K562 (cell line): ENCODE data around the gene CHSY3. TPM values are rescaled to one million over a fixed set of nuclear protein-coding genes. Genes with fewer than 3 reads are reported as not detected.

Source experiments
- ATAC-seq: fragments of 200-7000 bp; cut with Tn5 transposase; 3 replicates; pipeline ENCODE4 v1.9.1; 2020; ENCODE audit warnings: moderate library complexity
- BruUV-seq: library from RNA; stranded (reverse); fragments of 400-500 nt; replicated peaks from 2 replicates; lab custom pipeline; 2021; lab: Mats Ljungman, UMichigan
- CTCF ChIA-PET: fragments of 300-600 bp; formaldehyde crosslinking; extraction: SDS; loops from one replicate; lab custom pipeline; 2021; ENCODE audit warnings: low intra/inter-chr PET ratio; lab: Yijun Ruan, JAX
- POLR2A ChIA-PET: fragments of 300-600, 350-650 bp; sonication (Branson Sonifier 250); formaldehyde crosslinking; extraction: SDS; loops from one replicate; lab custom pipeline; 2021; ENCODE audit warnings: antibody characterized with exemption, inconsistent platforms; lab: Yijun Ruan, JAX
- DNase-seq, 4 experiments: peaks; one replicate each; pipeline versions ENCODE4 v3.0.0 to v3.0.0-alpha.2; 2011 to 2018; ENCODE audit warnings: low spot score in 3 of 4, mixed read lengths in 3 of 4; ENCODE audit errors: extremely low read depth in 1 of 4
- FAIRE-seq: peaks from 2 replicates; lab custom pipeline; 2011; peaks lifted over from hg19 to GRCh38; lab: Jason Lieb, UNC
- H2AFZ ChIP-seq: 2 replicates; pipeline ENCODE4 v1.6.0; 2011; ENCODE audit warnings: low read depth, low read length, control low read depth, inconsistent platforms
- H3K27ac ChIP-seq: fragments of 200-600 bp; 3 replicates; pipeline ENCODE4 v1.8.0; 2011; ENCODE audit warnings: low read depth, mild to moderate bottlenecking, control low read depth, inconsistent platforms, low read length, moderate library complexity, mixed read lengths; ENCODE audit errors: extremely low read depth
- H3K27me3 ChIP-seq, 2 experiments: fragments of 300-600 bp in 1 of 2; 2 replicates in 1 of 2; 3 replicates in 1 of 2; pipeline versions ENCODE4 v1.6.0 to v1.8.0; 2011; ENCODE audit warnings: inconsistent platforms in 2 of 2, low read length in 2 of 2, mild to moderate bottlenecking in 1 of 2, mixed read lengths in 1 of 2, moderate library complexity in 1 of 2; ENCODE audit not compliant: control insufficient read depth in 2 of 2, insufficient read depth in 2 of 2
- H3K36me3 ChIP-seq: fragments of 300-600 bp; 3 replicates; pipeline ENCODE4 v1.8.0; 2011; ENCODE audit warnings: mild to moderate bottlenecking, low read length, inconsistent platforms; ENCODE audit not compliant: control insufficient read depth, insufficient read depth
- H3K4me1 ChIP-seq, 2 experiments: fragments of 200-600 bp in 1 of 2; replicated peaks in 1 of 2; 2 replicates in 1 of 2; 3 replicates in 1 of 2; pipeline versions ENCODE4 v1.5.1 to v1.8.0; 2011; ENCODE audit warnings: inconsistent platforms in 2 of 2, low read length in 2 of 2, mild to moderate bottlenecking in 1 of 2, mixed read lengths in 1 of 2, moderate library complexity in 1 of 2; ENCODE audit not compliant: control insufficient read depth in 2 of 2, insufficient read depth in 2 of 2
- H3K4me2 ChIP-seq: 2 replicates; pipeline ENCODE4 v1.6.1; 2011; ENCODE audit warnings: low read length, control low read depth, inconsistent platforms, mixed read lengths; ENCODE audit not compliant: insufficient read depth
- H3K4me3 ChIP-seq: fragments of 200-600 bp; sonication (generic), shearing (Covaris generic); 2 replicates; pipeline ENCODE4 v1.5.1; 2016; ENCODE audit warnings: control low read depth, inconsistent platforms
- H3K79me2 ChIP-seq: fragments of 200-600 bp; 3 replicates; pipeline ENCODE4 v1.8.0; 2011; ENCODE audit warnings: low read length, inconsistent platforms; ENCODE audit not compliant: control insufficient read depth, insufficient read depth
- H3K9ac ChIP-seq, 2 experiments: 2 replicates each; pipeline versions ENCODE4 v1.6.0 to v1.6.1; 2011; ENCODE audit warnings: low read depth in 2 of 2, low read length in 2 of 2, control low read depth in 1 of 2, inconsistent platforms in 1 of 2, mild to moderate bottlenecking in 1 of 2, mixed read lengths in 1 of 2; ENCODE audit not compliant: insufficient read depth in 1 of 2
- H3K9me1 ChIP-seq: one replicate; pipeline ENCODE4 v1.6.0; 2011; ENCODE audit warnings: inconsistent platforms, mild to moderate bottlenecking, low read length, moderate library complexity; ENCODE audit not compliant: control insufficient read depth, insufficient read depth
- H3K9me3 ChIP-seq: replicated peaks from 2 replicates; pipeline ENCODE4 v1.5.1; 2011; ENCODE audit warnings: low read depth, low read length, inconsistent platforms; ENCODE audit not compliant: control insufficient read depth, insufficient read depth
- H4K20me1 ChIP-seq: replicated peaks from 2 replicates; pipeline ENCODE4 v1.6.1; 2011; ENCODE audit warnings: low read length, inconsistent platforms, mixed read lengths; ENCODE audit not compliant: control insufficient read depth, insufficient read depth
- CREB1 ChIP-seq, 2 experiments: sonication (generic) in 1 of 2; formaldehyde crosslinking in 1 of 2; IDR thresholded peaks; 2 replicates each; pipeline versions ENCODE4 v1.6.1 to v1.8.0; 2012 to 2022; ENCODE audit warnings: inconsistent platforms in 1 of 2, mild to moderate bottlenecking in 1 of 2, missing genetic modification reagents in 1 of 2, moderate library complexity in 1 of 2
- HDAC2 ChIP-seq: fragments of 450-650 bp; IDR thresholded peaks from 2 replicates; pipeline ENCODE4 v1.6.1; 2016; ENCODE audit warnings: mild to moderate bottlenecking
- ILF3 ChIP-seq: fragments of 450-650 bp; IDR thresholded peaks from 2 replicates; pipeline ENCODE4 v1.6.1; 2018; ENCODE audit warnings: antibody characterized with exemption, mild to moderate bottlenecking, moderate library complexity, borderline replicate concordance
- NRF1 ChIP-seq, 2 experiments: fragments of 450-650 bp; IDR thresholded peaks in 1 of 2; conservative IDR thresholded peaks in 1 of 2; 2 replicates each; pipeline ENCODE4 v1.6.1; 2014; ENCODE audit warnings: mild to moderate bottlenecking in 2 of 2
- SNIP1 ChIP-seq: fragments of 450-650 bp; IDR thresholded peaks from 2 replicates; pipeline ENCODE4 v1.7.1; 2017; ENCODE audit warnings: low read depth, mild to moderate bottlenecking
- SP1 ChIP-seq: sonication (generic); formaldehyde crosslinking; IDR thresholded peaks from 2 replicates; pipeline ENCODE4 v1.8.1; 2022; ENCODE audit warnings: mild to moderate bottlenecking, missing genetic modification reagents
- ZFX ChIP-seq: sonication (generic); formaldehyde crosslinking; IDR thresholded peaks from 2 replicates; pipeline ENCODE4 v1.8.0; 2022; ENCODE audit warnings: mild to moderate bottlenecking, missing genetic modification reagents, moderate library complexity
- in situ Hi-C: fragments of 300-500 bp; cut with MboI; formaldehyde crosslinking; loops from 4 replicates; pipeline ENCODE4 v1.15.0; 2018; ENCODE audit warnings: inconsistent platforms, mixed read lengths
- intact Hi-C: fragments of 100-400 bp; cut with micrococcal nuclease; formaldehyde crosslinking; loops from 2 replicates; pipeline ENCODE4 v1.14.2; 2022
- polyA plus RNA-seq, 8 experiments: library from polyadenylated mRNA; depleted of rRNA in 4 of 8; stranded (reverse) in 5 of 8; unstranded in 3 of 8; fragments of >200 nt; fragmentation: Nextera tagmentation in 2 of 8; fragmentation: Illumina TruSeq in 1 of 8; extraction: Ambion mirVana in 2 of 8; extraction: Trizol in 1 of 8; gene quantifications; 2 replicates each; pipeline versions ENCODE4 v1.2.1 to v1.2.3, GENCODE V29; 2011 to 2014; ENCODE audit warnings: inconsistent platforms in 1 of 8, missing spikeins in 1 of 8
- total RNA-seq, 7 experiments: library from RNA; depleted of rRNA in 6 of 7; stranded (reverse); fragments of >200 nt in 6 of 7; fragmentation: Illumina TruSeq in 2 of 7; extraction: Trizol in 2 of 7; gene quantifications; 2 replicates each; pipeline versions ENCODE4 v1.2.1 to v1.2.3, GENCODE V29; 2011 to 2021; ENCODE audit warnings: low replicate concordance in 1 of 7
- TF ChIP-seq, protein P1 (sequence below): fragments of 250-450 bp; sonication (Bioruptor Pico); IDR thresholded peaks from 2 replicates; pipeline ENCODE4 v1.4.0; 2020

CHSY3 gene
- total and polyA plus RNA-seq, 9 of the 15 experiments (the other 6 are each of a cell fraction or from before 2014, with no cell fraction given) = 0.04 TPM; not detected in 8

DNA sequence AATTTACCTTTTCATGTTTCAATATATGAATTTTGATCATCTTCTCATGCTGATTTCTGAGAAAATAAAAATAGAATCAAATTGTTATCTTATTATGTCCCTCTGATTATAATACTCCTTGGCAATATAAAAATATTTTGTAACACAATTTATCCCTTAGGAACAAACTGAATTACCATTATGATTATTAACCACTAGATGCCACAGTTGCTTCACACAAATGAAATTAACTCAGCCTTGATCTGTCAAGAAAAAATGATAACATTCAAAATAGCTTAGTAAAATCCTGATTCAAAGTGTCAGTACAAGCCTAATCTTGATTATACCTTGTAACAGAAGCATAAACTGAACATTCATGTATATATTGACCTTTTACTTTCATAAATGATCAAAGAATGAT, 4.8 kb upstream of the CHSY3 start:
- H3K27ac ChIP-seq = no peak overlapping the region
- no peaks in the 10 kb centered on the region for H3K36me3 ChIP-seq
- no peak overlapping the region for H2AFZ ChIP-seq
- CTCF ChIA-PET = interaction anchor here (1.0 kb wide), 1 partner anchor 1211 kb away, joined by 3 read pairs; no protein-coding TSS in a partner anchor
- FAIRE-seq (no peak), ATAC-seq (no peak), DNase-seq (no peak)
- no peak overlapping the region for H3K4me2 ChIP-seq
- BruUV-seq = no TSS peak
- no peaks in the 10 kb centered on the region for H4K20me1 ChIP-seq
- peaks cover 0 to 7% of the 10 kb centered on the region in 2 experiments; a peak in 2 of 5 replicates for H3K4me1 ChIP-seq
- no peaks in the 10 kb centered on the region for H3K9me1 ChIP-seq
- no peak overlapping the region for H3K9ac ChIP-seq
- no peaks in the 10 kb centered on the region for H3K27me3 ChIP-seq
- in situ Hi-C loops (no loop called here), intact Hi-C loops (no loop called here)
- H3K79me2 ChIP-seq = no peaks in the 10 kb centered on the region
- H3K4me3 ChIP-seq = no peak overlapping the region
- H3K9me3 ChIP-seq = no peaks in the 10 kb centered on the region
- TF ChIP-seq SP1 (CRISPR knock-in tag) = no peak
- no peak for TF ChIP-seq ZFX
- TF ChIP-seq NRF1 (conservative IDR thresholded peaks at IDR 0.05 in 1 of 2, IDR thresholded peaks at IDR 0.05 in 1 of 2) = no peak
- TF ChIP-seq CREB1 (IDR thresholded peaks at IDR 0.05) = no peak
- TF ChIP-seq CREB1 (CRISPR knock-in tag; IDR thresholded peaks at IDR 0.05) = no peak
- TF ChIP-seq SNIP1 = no peak
- TF ChIP-seq ILF3 = no peak
- TF ChIP-seq, protein P1, sequence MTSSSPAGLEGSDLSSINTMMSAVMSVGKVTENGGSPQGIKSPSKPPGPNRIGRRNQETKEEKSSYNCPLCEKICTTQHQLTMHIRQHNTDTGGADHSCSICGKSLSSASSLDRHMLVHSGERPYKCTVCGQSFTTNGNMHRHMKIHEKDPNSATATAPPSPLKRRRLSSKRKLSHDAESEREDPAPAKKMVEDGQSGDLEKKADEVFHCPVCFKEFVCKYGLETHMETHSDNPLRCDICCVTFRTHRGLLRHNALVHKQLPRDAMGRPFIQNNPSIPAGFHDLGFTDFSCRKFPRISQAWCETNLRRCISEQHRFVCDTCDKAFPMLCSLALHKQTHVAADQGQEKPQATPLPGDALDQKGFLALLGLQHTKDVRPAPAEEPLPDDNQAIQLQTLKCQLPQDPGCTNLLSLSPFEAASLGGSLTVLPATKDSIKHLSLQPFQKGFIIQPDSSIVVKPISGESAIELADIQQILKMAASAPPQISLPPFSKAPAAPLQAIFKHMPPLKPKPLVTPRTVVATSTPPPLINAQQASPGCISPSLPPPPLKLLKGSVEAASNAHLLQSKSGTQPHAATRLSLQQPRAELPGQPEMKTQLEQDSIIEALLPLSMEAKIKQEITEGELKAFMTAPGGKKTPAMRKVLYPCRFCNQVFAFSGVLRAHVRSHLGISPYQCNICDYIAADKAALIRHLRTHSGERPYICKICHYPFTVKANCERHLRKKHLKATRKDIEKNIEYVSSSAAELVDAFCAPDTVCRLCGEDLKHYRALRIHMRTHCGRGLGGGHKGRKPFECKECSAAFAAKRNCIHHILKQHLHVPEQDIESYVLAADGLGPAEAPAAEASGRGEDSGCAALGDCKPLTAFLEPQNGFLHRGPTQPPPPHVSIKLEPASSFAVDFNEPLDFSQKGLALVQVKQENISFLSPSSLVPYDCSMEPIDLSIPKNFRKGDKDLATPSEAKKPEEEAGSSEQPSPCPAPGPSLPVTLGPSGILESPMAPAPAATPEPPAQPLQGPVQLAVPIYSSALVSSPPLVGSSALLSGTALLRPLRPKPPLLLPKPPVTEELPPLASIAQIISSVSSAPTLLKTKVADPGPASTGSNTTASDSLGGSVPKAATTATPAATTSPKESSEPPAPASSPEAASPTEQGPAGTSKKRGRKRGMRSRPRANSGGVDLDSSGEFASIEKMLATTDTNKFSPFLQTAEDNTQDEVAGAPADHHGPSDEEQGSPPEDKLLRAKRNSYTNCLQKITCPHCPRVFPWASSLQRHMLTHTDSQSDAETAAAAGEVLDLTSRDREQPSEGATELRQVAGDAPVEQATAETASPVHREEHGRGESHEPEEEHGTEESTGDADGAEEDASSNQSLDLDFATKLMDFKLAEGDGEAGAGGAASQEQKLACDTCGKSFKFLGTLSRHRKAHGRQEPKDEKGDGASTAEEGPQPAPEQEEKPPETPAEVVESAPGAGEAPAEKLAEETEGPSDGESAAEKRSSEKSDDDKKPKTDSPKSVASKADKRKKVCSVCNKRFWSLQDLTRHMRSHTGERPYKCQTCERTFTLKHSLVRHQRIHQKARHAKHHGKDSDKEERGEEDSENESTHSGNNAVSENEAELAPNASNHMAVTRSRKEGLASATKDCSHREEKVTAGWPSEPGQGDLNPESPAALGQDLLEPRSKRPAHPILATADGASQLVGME (CRISPR knock-in tag) = no peak
- TF ChIP-seq HDAC2 = no peak
- TF ChIP-seq, all 486 proteins: peak for 0
- POLR2A ChIA-PET = no interaction called here
